ENCODE results near the gene TPPP3.
"Not testable (repeated sequence)": the region's sequence is repeated elsewhere in the genome, so short reads cannot be mapped to it uniquely, and the experiment has no call there.

Gene TPPP3

GRCh38 chr16:67390816-67391423, 2.4 kb downstream of the TPPP3 start:
- DNase-seq (ENCODE audit: low read depth in 1 of 2, low spot score in 1 of 2): no peak

- no peak for DNase-seq (ENCODE audit: low read depth in 1 of 2, low spot score in 1 of 2)
Observed at GRCh38 chr16:67389911-67390815, 3.1 kb downstream of the TPPP3 start.

GRCh38 chr16:67388591-67388990, 4.7 kb downstream of the TPPP3 start:
- no peak for DNase-seq (ENCODE audit: low read depth in 1 of 2, low spot score in 1 of 2)

- DNase-seq (ENCODE audit: low read depth in 1 of 2, low spot score in 1 of 2): no peak
Observed at GRCh38 chr16:67388191-67388590, 5.1 kb downstream of the TPPP3 start.

- DNase-seq (ENCODE audit: low read depth in 1 of 2, low spot score in 1 of 2): no peak
Observed at GRCh38 chr16:67387479-67388079, 5.7 kb downstream of the TPPP3 start.

- no peak for DNase-seq (ENCODE audit: low read depth in 1 of 2, low spot score in 1 of 2)
Observed at GRCh38 chr16:67386861-67387455, 6.3 kb downstream of the TPPP3 start.

GRCh38 chr16:67384778-67385510, 8.4 kb downstream of the TPPP3 start:
- DNase-seq (ENCODE audit: low read depth in 1 of 2, low spot score in 1 of 2): no peak

GRCh38 chr16:67383284-67383683, 10.0 kb downstream of the TPPP3 start:
- no peak for DNase-seq (ENCODE audit: low read depth in 1 of 2, low spot score in 1 of 2)

GRCh38 chr16:67378642-67379041, 14.7 kb downstream of the TPPP3 start:
- no peak for DNase-seq (ENCODE audit: low read depth in 1 of 2, low spot score in 1 of 2)

- not testable (repeated sequence) for DNase-seq (ENCODE audit: low read depth in 1 of 2, low spot score in 1 of 2)
Observed at GRCh38 chr16:67376012-67376411, 17.3 kb downstream of the TPPP3 start.

- no peak for DNase-seq (ENCODE audit: low read depth in 1 of 2, low spot score in 1 of 2)
Observed at GRCh38 chr16:67372664-67373063, 20.6 kb downstream of the TPPP3 start.

- DNase-seq (ENCODE audit: low read depth in 1 of 2, low spot score in 1 of 2): no peak
Observed at GRCh38 chr16:67370661-67371060, 22.6 kb downstream of the TPPP3 start.

- no peak for DNase-seq (ENCODE audit: low read depth in 1 of 2, low spot score in 1 of 2)
Observed at GRCh38 chr16:67364600-67365235, 28.6 kb downstream of the TPPP3 start.

- no peak for DNase-seq (ENCODE audit: low read depth in 1 of 2, low spot score in 1 of 2)
Observed at GRCh38 chr16:67361038-67361437, 32.3 kb downstream of the TPPP3 start.

- not testable (repeated sequence) for DNase-seq (ENCODE audit: low read depth in 1 of 2, low spot score in 1 of 2)
Observed at GRCh38 chr16:67359540-67360269, 33.6 kb downstream of the TPPP3 start.

GRCh38 chr16:67357561-67357960, 35.7 kb downstream of the TPPP3 start:
- no peak for DNase-seq (ENCODE audit: low read depth in 1 of 2, low spot score in 1 of 2)

- DNase-seq (ENCODE audit: low read depth in 1 of 2, low spot score in 1 of 2): no peak
Observed at GRCh38 chr16:67356396-67356795, 36.9 kb downstream of the TPPP3 start.

- DNase-seq (ENCODE audit: low read depth in 1 of 2, low spot score in 1 of 2): not testable (repeated sequence)
Observed at GRCh38 chr16:67352463-67352862, 40.8 kb downstream of the TPPP3 start.

- no peak for DNase-seq (ENCODE audit: low read depth in 1 of 2, low spot score in 1 of 2)
Observed at GRCh38 chr16:67350324-67350723, 43.0 kb downstream of the TPPP3 start.

- DNase-seq (ENCODE audit: low read depth in 1 of 2, low spot score in 1 of 2): no peak
Observed at GRCh38 chr16:67349172-67349571, 44.1 kb downstream of the TPPP3 start.
